ENCODE measurements around the gene RNF130. TPM values are rescaled to one million over a fixed set of nuclear protein-coding genes. Genes with fewer than 3 reads are reported as not detected.

The RNF130 gene
- total and polyA plus RNA-seq, 9 of the 15 experiments (the other 6 are each of a cell fraction or from before 2014, with no cell fraction given): 5.8 to 39.4 (median 27.1) TPM

DNA sequence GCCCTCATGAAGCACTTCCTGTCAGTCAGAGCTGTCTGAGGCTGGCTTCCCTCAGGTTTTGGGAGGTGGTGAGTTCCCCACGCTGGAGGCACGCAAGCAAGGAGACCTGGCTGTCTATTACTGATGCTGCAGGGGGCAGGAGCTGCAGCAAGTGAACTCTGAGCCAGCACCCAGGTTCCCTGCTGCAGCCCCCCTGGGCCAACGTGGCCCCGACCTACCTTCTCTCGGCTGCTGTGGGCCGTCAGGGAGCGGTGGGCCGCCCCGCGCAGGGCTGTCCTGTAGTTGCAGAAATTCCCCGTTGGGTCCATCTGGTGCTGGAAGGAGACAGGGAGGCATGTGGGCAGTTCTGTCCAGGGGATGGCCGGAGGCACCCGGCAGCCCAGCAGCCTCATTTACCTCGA lies 46.8 kb upstream of the RNF130 start:
- Histone ChIP-seq H3K4me2 (ENCODE audit: insufficient read depth, low read length) (no peak overlapping the region), H3K9me3 (replicated peaks; ENCODE audit: control insufficient read depth, insufficient read depth, low read depth, low read length) (no peaks in the 10 kb centered on the region), H3K4me1 (replicated peaks in 1 of 2; ENCODE audit: control insufficient read depth in 2 of 2, insufficient read depth in 2 of 2, low read length in 2 of 2) (peaks cover 0 to 42% of the 10 kb centered on the region in 2 experiments; a peak in 2 of 5 replicates), H2AFZ (ENCODE audit: low read depth, low read length) (no peak overlapping the region), H3K36me3 (ENCODE audit: control insufficient read depth, insufficient read depth, low read length) (no peaks in the 10 kb centered on the region), H3K27ac (ENCODE audit: extremely low read depth, low read depth, low read length) (no peak overlapping the region), H3K9me1 (ENCODE audit: control insufficient read depth, insufficient read depth, low read length) (no peaks in the 10 kb centered on the region), H3K27me3 (ENCODE audit: control insufficient read depth in 2 of 2, insufficient read depth in 2 of 2, low read length in 2 of 2) (peaks cover 4 to 45% of the 10 kb centered on the region in 2 experiments; a peak in 3 of 5 replicates), H3K4me3 (no peak overlapping the region), H4K20me1 (replicated peaks; ENCODE audit: control insufficient read depth, insufficient read depth, low read length) (no peaks in the 10 kb centered on the region), H3K79me2 (ENCODE audit: control insufficient read depth, insufficient read depth, low read length) (no peaks in the 10 kb centered on the region), H3K9ac (ENCODE audit: insufficient read depth in 1 of 2, low read depth in 2 of 2, low read length in 2 of 2) (no peak overlapping the region; a peak in 1 of 4 replicates)
- ChIA-PET CTCF (ENCODE audit: low intra/inter-chr PET ratio) (no interaction called here), POLR2A (interaction anchor here (0.7 kb wide), 1 partner anchor 13 kb away, joined by 3 read pairs; no protein-coding TSS in a partner anchor)
- 55% methylated on average over 12 of the region's 14 CpGs for WGBS (ENCODE audit: insufficient coverage, low coverage, missing lambda C conversion rate)
- TF ChIP-seq, protein P1, sequence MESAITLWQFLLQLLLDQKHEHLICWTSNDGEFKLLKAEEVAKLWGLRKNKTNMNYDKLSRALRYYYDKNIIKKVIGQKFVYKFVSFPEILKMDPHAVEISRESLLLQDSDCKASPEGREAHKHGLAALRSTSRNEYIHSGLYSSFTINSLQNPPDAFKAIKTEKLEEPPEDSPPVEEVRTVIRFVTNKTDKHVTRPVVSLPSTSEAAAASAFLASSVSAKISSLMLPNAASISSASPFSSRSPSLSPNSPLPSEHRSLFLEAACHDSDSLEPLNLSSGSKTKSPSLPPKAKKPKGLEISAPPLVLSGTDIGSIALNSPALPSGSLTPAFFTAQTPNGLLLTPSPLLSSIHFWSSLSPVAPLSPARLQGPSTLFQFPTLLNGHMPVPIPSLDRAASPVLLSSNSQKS (CRISPR knock-in tag; IDR thresholded peaks at IDR 0.05): no peak
- TF ChIP-seq POLR3G (IDR thresholded peaks at IDR 0.05; ENCODE audit: extremely low read depth, insufficient read length, insufficient replicate concordance) (no peak), NR4A1 (CRISPR knock-in tag; IDR thresholded peaks at IDR 0.05) (no peak), NR4A1 (tag; IDR thresholded peaks at IDR 0.05) (no peak), HLTF (IDR thresholded peaks at IDR 0.05) (no peak), JUNB (CRISPR knock-in tag; conservative IDR thresholded peaks at IDR 0.05) (no peak), TCFL5 (CRISPR knock-in tag; conservative IDR thresholded peaks at IDR 0.05) (no peak), ARNT (IDR thresholded peaks at IDR 0.05) (no peak)
- TF ChIP-seq, protein P2, sequence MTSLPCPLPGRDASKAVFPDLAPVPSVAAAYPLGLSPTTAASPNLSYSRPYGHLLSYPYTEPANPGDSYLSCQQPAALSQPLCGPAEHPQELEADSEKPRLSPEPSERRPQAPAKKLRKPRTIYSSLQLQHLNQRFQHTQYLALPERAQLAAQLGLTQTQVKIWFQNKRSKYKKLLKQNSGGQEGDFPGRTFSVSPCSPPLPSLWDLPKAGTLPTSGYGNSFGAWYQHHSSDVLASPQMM (CRISPR knock-in tag; IDR thresholded peaks at IDR 0.05): no peak
- no TSS peak for BruUV-seq (replicated peaks)
- ATAC-seq (no peak; the same call in 2 of the 3 replicates), DNase-seq (ENCODE audit: extremely low read depth in 1 of 4, low spot score in 3 of 4) (no peak), FAIRE-seq (no peak)
- intact Hi-C loops (cut with micrococcal nuclease) (no loop called here), in situ Hi-C loops (cut with MboI) (no loop called here)
